UCSD-AML1 (cell line): Measurements from ENCODE around the gene GTF2IRD1.
A peak's percentile ranks its signal among the peaks of the same experiment; 100 is the strongest.

Experiments used
- DNase-seq: peaks from one replicate; lab custom pipeline; 2025; ENCODE audit not compliant: unreplicated experiment; lab: John Stamatoyannopoulos, UW

The GTF2IRD1 gene

GRCh38 chr7:74583630-74584029 is 129.9 kb downstream of the GTF2IRD1 start:
- DNase-seq: no peak

GRCh38 chr7:74584160-74584954 is 130.7 kb downstream of the GTF2IRD1 start:
- no peak for DNase-seq

- no peak for DNase-seq
These were observed 132.1 kb downstream of the GTF2IRD1 start for GRCh38 chr7:74585844-74586243.

- no peak for DNase-seq
These were observed 132.8 kb downstream of the GTF2IRD1 start for GRCh38 chr7:74586258-74587175.

- no peak for DNase-seq
These were observed 133.9 kb downstream of the GTF2IRD1 start for GRCh38 chr7:74587435-74588126.

- DNase-seq: no peak
These were observed 137.1 kb downstream of the GTF2IRD1 start for GRCh38 chr7:74590813-74591212.

GRCh38 chr7:74598558-74598957 is 144.9 kb downstream of the GTF2IRD1 start:
- no peak for DNase-seq

- DNase-seq: no peak
These were observed 145.5 kb downstream of the GTF2IRD1 start for GRCh38 chr7:74599244-74599643.

- DNase-seq: no peak
These were observed 150.8 kb downstream of the GTF2IRD1 start for GRCh38 chr7:74604326-74605020.

GRCh38 chr7:74606101-74606908 is 152.6 kb downstream of the GTF2IRD1 start:
- DNase-seq: no peak

- no peak for DNase-seq
These were observed 153.3 kb downstream of the GTF2IRD1 start for GRCh38 chr7:74606909-74607510.

GRCh38 chr7:74612015-74612829 is 158.5 kb downstream of the GTF2IRD1 start:
- DNase-seq: peak; percentile 22

- DNase-seq: no peak
These were observed 162.5 kb downstream of the GTF2IRD1 start for GRCh38 chr7:74615933-74616780.

- peak; percentile 62 for DNase-seq
These were observed 163.6 kb downstream of the GTF2IRD1 start for GRCh38 chr7:74617180-74617744.

GRCh38 chr7:74619235-74619860 is 165.6 kb downstream of the GTF2IRD1 start:
- DNase-seq: no peak

GRCh38 chr7:74622228-74622749 is 168.6 kb downstream of the GTF2IRD1 start:
- no peak for DNase-seq

GRCh38 chr7:74623135-74623534 is 169.4 kb downstream of the GTF2IRD1 start:
- no peak for DNase-seq
